ENCODE measurements around the gene GFOD2. TPM values are rescaled to one million over a fixed set of nuclear protein-coding genes. Genes with fewer than 3 reads are reported as not detected.

Gene GFOD2
- total and polyA plus RNA-seq, 2 of the 13 experiments (the other 11 are each of a cell fraction or from before 2014, with no cell fraction given) = 11.1 to 17.2 TPM

DNA sequence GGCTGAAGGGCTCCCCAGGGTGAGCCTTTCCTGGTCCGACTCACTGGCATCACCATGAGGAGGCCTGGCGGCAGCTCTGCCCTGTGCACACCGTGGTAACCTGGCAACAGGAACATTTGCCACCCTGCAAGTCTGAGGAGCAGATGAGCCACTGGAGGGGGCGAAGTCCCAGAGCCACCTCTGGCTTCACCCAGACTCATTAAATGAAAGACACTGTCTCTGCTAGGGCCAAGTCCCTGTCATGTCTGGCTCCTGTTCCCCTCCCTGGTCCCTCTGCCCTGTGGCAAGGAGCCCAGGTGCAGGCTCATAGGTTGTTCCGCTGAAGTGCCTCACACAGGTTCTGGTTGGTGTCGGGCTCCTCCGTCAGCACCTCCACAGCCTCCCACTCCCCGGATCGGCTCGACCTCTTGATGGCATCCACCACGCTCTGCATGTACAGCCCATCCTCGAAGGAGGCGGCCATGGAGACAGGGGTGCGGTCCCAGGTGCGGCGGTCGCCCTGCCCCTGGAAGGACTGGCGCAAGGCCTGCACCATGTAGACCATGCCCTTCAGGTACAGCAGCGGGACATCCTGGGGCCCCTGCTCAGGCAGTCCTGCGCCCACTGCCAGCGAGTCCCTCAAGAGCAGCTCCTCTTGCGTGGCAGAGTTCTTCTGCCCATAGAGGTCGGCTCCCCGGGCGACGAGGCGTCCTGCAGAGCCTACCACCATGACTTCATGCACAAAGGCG is 44.1 kb downstream of the GFOD2 start:
- no peak overlapping the region for H2AFZ ChIP-seq (ENCODE audit: low read length)
- no peaks in the 10 kb centered on the region for H3K9me3 ChIP-seq (ENCODE audit: low read length)
- H3K9ac ChIP-seq (ENCODE audit: insufficient read depth, low read depth, low read length) = no peak overlapping the region
- no peak overlapping the region for H3K27ac ChIP-seq (ENCODE audit: extremely low read length, insufficient read depth, low read length)
- FAIRE-seq (no peak), DNase-seq (ENCODE audit: low spot score) (no peak), ATAC-seq (no peak)
- H3K36me3 ChIP-seq (replicated peaks in 1 of 2; ENCODE audit: control insufficient read depth in 1 of 2, insufficient read depth in 2 of 2, low read length in 2 of 2) = peaks cover 0 to 4% of the 10 kb centered on the region in 2 experiments; a peak in 2 of 5 replicates
- H3K27me3 ChIP-seq (ENCODE audit: control insufficient read depth in 1 of 2, insufficient read depth in 2 of 2, low read length in 2 of 2) = no peaks in the 10 kb centered on the region
- WGBS (ENCODE audit: low lambda C conversion rate) = 97% methylated on average over 20 of the region's 28 CpGs
- no peaks in the 10 kb centered on the region for H3K79me2 ChIP-seq (ENCODE audit: insufficient read depth, low read length)
- no peaks in the 10 kb centered on the region for H4K20me1 ChIP-seq (ENCODE audit: insufficient read depth, low read length)
- no TSS peak for BruUV-seq (replicated peaks)
- intact Hi-C loops (cut with micrococcal nuclease; ENCODE audit: unreplicated experiment) = loop anchor here (5.0 kb wide), 1 partner anchor 252 kb away; no protein-coding TSS in a partner anchor
- 0 out of 2 replicates have a peak, but pooled peaks cover 5% of the 10 kb centered on the region for H3K4me1 ChIP-seq (ENCODE audit: insufficient read depth, low read length)
- TF ChIP-seq HNF4G (IDR thresholded peaks at IDR 0.05; ENCODE audit: borderline replicate concordance, low read depth, low read length) (no peak), HNF4G (CRISPR knock-in tag; IDR thresholded peaks at IDR 0.05; ENCODE audit: borderline replicate concordance, low read depth) (no peak), EEA1 (CRISPR knock-in tag; IDR thresholded peaks at IDR 0.05; ENCODE audit: borderline replicate concordance) (no peak), AGO2 (optimal IDR thresholded peaks at IDR 0.05; ENCODE audit: low read depth, low read length) (peak; percentile 53)
- in situ Hi-C loops (cut with HindIII; ENCODE audit: extremely low pct_ligation_motif_present, low pct_unique_long_range_greater_than_20kb) = no loop called here
- H3K4me3 ChIP-seq (replicated peaks in 1 of 3; ENCODE audit: insufficient read depth in 1 of 3, low read depth in 2 of 3, low read length in 3 of 3) = no peak overlapping the region
- no peak overlapping the region for H3K4me2 ChIP-seq (ENCODE audit: low read depth, low read length)
- ChIA-PET CTCF (ENCODE audit: low intra/inter-chr PET ratio, low total read pairs) (interaction anchor here (2.0 kb wide), 1 partner anchor 154 kb away, joined by 5 read pairs; no protein-coding TSS in a partner anchor), POLR2A (no interaction called here)

DNA sequence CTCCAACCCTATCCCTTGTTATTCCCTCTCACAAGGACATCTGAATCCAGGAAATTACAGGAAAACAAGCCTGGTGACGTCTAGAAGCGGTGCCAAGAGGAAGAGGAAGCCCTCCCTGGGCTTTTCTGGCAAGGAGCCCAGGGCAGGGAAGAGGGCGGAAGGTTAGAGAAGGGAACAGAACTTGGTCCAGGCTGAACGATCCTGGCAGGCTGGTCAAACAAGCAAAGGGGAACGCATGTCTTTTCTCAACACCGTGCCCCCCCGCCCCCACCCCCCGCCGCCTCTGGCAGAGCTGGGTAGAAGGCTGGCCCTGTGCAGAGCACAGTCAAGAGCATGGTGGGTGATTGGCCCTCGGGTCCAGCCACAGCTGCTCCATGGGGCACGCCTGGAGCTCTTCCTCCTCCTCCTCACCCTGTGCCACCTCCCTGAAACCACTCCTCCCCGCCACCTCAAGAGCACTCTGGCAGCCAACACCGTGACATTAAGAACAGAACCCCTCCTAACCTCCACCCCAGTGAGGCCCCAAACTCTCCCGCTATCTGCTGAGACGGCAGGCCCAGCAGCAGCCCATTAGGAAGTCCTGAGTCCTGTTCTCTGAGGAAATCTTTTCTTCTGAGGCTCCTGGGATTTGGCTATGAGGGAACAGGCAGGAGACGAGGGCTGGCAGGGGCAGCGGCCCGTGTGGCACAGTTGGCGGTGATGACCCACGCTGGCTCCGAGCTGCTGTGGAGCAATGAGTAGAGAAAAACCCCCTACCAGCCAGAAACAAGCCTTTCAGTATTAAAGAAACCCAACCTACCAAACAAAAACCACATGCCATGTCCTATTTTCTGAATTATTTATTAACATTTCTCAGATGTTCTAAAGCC is 45.2 kb downstream of the GFOD2 start:
- ATAC-seq (no peak), DNase-seq (ENCODE audit: low spot score) (no peak), FAIRE-seq (no peak)
- no peaks in the 10 kb centered on the region for H3K27me3 ChIP-seq (ENCODE audit: control insufficient read depth in 1 of 2, insufficient read depth in 2 of 2, low read length in 2 of 2)
- H3K36me3 ChIP-seq (replicated peaks in 1 of 2; ENCODE audit: control insufficient read depth in 1 of 2, insufficient read depth in 2 of 2, low read length in 2 of 2) = peaks cover 0 to 2% of the 10 kb centered on the region in 2 experiments; a peak in 2 of 5 replicates
- H3K79me2 ChIP-seq (ENCODE audit: insufficient read depth, low read length) = no peaks in the 10 kb centered on the region
- ChIA-PET CTCF (ENCODE audit: low intra/inter-chr PET ratio, low total read pairs) (interaction anchor here (0.7 to 2.0 kb wide), 4 partner anchors 143 to 254 kb away, joined by 3 to 17 read pairs (median 10); no protein-coding TSS in a partner anchor), POLR2A (interaction anchor here (1.3 kb wide), 1 partner anchor 45 kb away, joined by 4 read pairs; the partner anchor contains the start of gene GFOD2)
- H2AFZ ChIP-seq (ENCODE audit: low read length) = no peak overlapping the region
- H3K27ac ChIP-seq (ENCODE audit: extremely low read length, insufficient read depth, low read length) = no peak overlapping the region
- WGBS (ENCODE audit: low lambda C conversion rate) = 84% methylated on average over 18 of the region's 21 CpGs
- H4K20me1 ChIP-seq (ENCODE audit: insufficient read depth, low read length) = no peaks in the 10 kb centered on the region
- intact Hi-C loops (cut with micrococcal nuclease; ENCODE audit: unreplicated experiment) (loop anchor here (2.0 to 5.0 kb wide), 2 partner anchors 133 to 253 kb away; partner anchors contain the start of genes RANBP10 and TSNAXIP1), in situ Hi-C loops (cut with HindIII; ENCODE audit: extremely low pct_ligation_motif_present, low pct_unique_long_range_greater_than_20kb) (no loop called here)
- H3K4me1 ChIP-seq (ENCODE audit: insufficient read depth, low read length) = peaks cover 11% of the 10 kb centered on the region
- BruUV-seq (replicated peaks) = no TSS peak
- H3K9ac ChIP-seq (ENCODE audit: insufficient read depth, low read depth, low read length) = no peak overlapping the region
- no peaks in the 10 kb centered on the region for H3K9me3 ChIP-seq (ENCODE audit: low read length)
- H3K4me3 ChIP-seq (replicated peaks in 1 of 3; ENCODE audit: insufficient read depth in 1 of 3, low read depth in 2 of 3, low read length in 3 of 3) = no peak overlapping the region
- no peak overlapping the region for H3K4me2 ChIP-seq (ENCODE audit: low read depth, low read length)
- TF ChIP-seq NFIB (CRISPR knock-in tag; IDR thresholded peaks at IDR 0.05; ENCODE audit: borderline replicate concordance) = no peak
- no peak for TF ChIP-seq ZNF225 (CRISPR knock-in tag; IDR thresholded peaks at IDR 0.05)
- no peak for TF ChIP-seq YEATS2 (CRISPR knock-in tag; IDR thresholded peaks at IDR 0.05; ENCODE audit: borderline replicate concordance)
- no peak for TF ChIP-seq IRF2 (CRISPR knock-in tag; IDR thresholded peaks at IDR 0.05)
- no peak for TF ChIP-seq SALL1 (CRISPR knock-in tag; IDR thresholded peaks at IDR 0.05)
- TF ChIP-seq, protein P1, sequence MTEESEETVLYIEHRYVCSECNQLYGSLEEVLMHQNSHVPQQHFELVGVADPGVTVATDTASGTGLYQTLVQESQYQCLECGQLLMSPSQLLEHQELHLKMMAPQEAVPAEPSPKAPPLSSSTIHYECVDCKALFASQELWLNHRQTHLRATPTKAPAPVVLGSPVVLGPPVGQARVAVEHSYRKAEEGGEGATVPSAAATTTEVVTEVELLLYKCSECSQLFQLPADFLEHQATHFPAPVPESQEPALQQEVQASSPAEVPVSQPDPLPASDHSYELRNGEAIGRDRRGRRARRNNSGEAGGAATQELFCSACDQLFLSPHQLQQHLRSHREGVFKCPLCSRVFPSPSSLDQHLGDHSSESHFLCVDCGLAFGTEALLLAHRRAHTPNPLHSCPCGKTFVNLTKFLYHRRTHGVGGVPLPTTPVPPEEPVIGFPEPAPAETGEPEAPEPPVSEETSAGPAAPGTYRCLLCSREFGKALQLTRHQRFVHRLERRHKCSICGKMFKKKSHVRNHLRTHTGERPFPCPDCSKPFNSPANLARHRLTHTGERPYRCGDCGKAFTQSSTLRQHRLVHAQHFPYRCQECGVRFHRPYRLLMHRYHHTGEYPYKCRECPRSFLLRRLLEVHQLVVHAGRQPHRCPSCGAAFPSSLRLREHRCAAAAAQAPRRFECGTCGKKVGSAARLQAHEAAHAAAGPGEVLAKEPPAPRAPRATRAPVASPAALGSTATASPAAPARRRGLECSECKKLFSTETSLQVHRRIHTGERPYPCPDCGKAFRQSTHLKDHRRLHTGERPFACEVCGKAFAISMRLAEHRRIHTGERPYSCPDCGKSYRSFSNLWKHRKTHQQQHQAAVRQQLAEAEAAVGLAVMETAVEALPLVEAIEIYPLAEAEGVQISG (CRISPR knock-in tag; IDR thresholded peaks at IDR 0.05) = no peak
- TF ChIP-seq ZNF101 (CRISPR knock-in tag; IDR thresholded peaks at IDR 0.05; ENCODE audit: borderline replicate concordance, low read depth) = no peak
- TF ChIP-seq EP300 (IDR thresholded peaks at IDR 0.05; ENCODE audit: low read depth in 2 of 2, low read length in 2 of 2) = no peak
- no peak for TF ChIP-seq EP300 (CRISPR knock-in tag; IDR thresholded peaks at IDR 0.05; ENCODE audit: borderline replicate concordance)
